OCI-LY7 (cell line): ENCODE data around the gene NEO1.

Experiments used
- EZH2phosphoT487 ChIP-seq: fragments of 200-600 bp; sonication (generic); IDR thresholded peaks from 2 replicates; pipeline ENCODE4 v1.6.1; 2018; ENCODE audit warnings: low read depth, borderline replicate concordance, mild to moderate bottlenecking, mixed run types, antibody characterized with exemption, low read length, moderate library complexity, mixed read lengths
- TF ChIP-seq, protein P1 (sequence below): fragments of 200-600 bp; sonication (generic); conservative IDR thresholded peaks from 2 replicates; pipeline ENCODE4 v1.5.1; 2014; ENCODE audit warnings: mild to moderate bottlenecking, antibody characterized with exemption, low read length, moderate library complexity, mixed read lengths

DNA sequence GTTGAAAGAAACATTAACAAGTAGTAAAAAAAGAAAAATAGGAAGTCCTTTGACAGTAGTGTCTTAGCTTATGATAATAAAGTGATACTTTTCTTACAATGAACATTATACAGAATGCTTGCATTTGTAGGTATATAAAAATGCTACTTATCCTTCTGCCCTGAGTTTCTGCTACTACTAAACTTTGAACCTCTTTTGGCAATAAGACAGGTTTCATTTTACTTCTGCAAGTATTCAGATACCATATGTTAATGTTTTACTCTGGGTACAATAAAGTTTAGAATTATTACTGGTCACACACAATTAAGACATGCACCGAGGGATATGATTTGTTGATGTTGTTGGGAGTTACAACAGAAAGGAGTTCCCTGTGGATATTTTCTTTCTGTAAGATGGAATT lies 57.9 kb downstream of the NEO1 start:
- TF ChIP-seq EZH2phosphoT487, result no peak
- TF ChIP-seq, protein P1, sequence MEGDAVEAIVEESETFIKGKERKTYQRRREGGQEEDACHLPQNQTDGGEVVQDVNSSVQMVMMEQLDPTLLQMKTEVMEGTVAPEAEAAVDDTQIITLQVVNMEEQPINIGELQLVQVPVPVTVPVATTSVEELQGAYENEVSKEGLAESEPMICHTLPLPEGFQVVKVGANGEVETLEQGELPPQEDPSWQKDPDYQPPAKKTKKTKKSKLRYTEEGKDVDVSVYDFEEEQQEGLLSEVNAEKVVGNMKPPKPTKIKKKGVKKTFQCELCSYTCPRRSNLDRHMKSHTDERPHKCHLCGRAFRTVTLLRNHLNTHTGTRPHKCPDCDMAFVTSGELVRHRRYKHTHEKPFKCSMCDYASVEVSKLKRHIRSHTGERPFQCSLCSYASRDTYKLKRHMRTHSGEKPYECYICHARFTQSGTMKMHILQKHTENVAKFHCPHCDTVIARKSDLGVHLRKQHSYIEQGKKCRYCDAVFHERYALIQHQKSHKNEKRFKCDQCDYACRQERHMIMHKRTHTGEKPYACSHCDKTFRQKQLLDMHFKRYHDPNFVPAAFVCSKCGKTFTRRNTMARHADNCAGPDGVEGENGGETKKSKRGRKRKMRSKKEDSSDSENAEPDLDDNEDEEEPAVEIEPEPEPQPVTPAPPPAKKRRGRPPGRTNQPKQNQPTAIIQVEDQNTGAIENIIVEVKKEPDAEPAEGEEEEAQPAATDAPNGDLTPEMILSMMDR, result no peak
